Esophagus muscularis mucosa (tissue), 3 donors: ENCODE data around the gene DOK5.

ENCODE experiments used
- CTCF ChIP-seq, 3 experiments: fragments of 200-600 bp in 2 of 3; fragments of 450-650 bp in 1 of 3; sonication (generic) in 2 of 3; IDR thresholded peaks; one replicate each; pipeline ENCODE4 v1.5.1; 2017 to 2019; ENCODE audit warnings: antibody characterized with exemption in 3 of 3, mild to moderate bottlenecking in 2 of 3, moderate library complexity in 1 of 3
- POLR2AphosphoS5 ChIP-seq, 2 donors: sonication (generic); formaldehyde crosslinking; IDR thresholded peaks; one replicate each; pipeline ENCODE4 v1.6.1; 2017; ENCODE audit warnings: antibody characterized with exemption in 2 of 2

GRCh38 chr20:54510541-54511129, 35.2 kb downstream of the DOK5 start:
- TF ChIP-seq POLR2AphosphoS5 (IDR thresholded peaks at IDR 0.05) (no peak), CTCF (IDR thresholded peaks at IDR 0.05) (no peak)
